Fibroblast of villous mesenchyme (primary cell): ENCODE data around the gene KDM2B. TPM values are rescaled to one million over a fixed set of nuclear protein-coding genes. Genes with fewer than 3 reads are reported as not detected.

Source experiments
- DNase-seq: peaks from one replicate; pipeline ENCODE4 v3.0.0-alpha.2; 2010; ENCODE audit warnings: low read depth
- H3K4me3 ChIP-seq: 2 replicates; pipeline ENCODE4 v1.5.1; 2011; ENCODE audit warnings: low read depth, mild to moderate bottlenecking, low read length
- CTCF ChIP-seq: IDR thresholded peaks from 2 replicates; pipeline ENCODE4 v1.5.1; 2012; ENCODE audit warnings: low read depth, mild to moderate bottlenecking, low read length; ENCODE audit not compliant: insufficient read depth
- total RNA-seq: library from RNA; depleted of rRNA; stranded (reverse); fragments of >200 nt; gene quantifications from 2 replicates; pipeline ENCODE4 v1.2.3, GENCODE V29; 2012

The KDM2B gene
- total RNA-seq, 1 donor: 28.1 TPM

- no peak for TF ChIP-seq CTCF
- DNase-seq: peak; percentile 84
- H3K4me3 ChIP-seq: no peak overlapping the region
Observed at GRCh38 chr12:121530600-121531355, 50.0 kb downstream of the KDM2B start.

GRCh38 chr12:121529184-121529583 is 51.6 kb downstream of the KDM2B start:
- no peak for TF ChIP-seq CTCF
- no peak for DNase-seq
- no peak overlapping the region for H3K4me3 ChIP-seq

- DNase-seq: no peak
- TF ChIP-seq CTCF: no peak
- H3K4me3 ChIP-seq: no peak overlapping the region
Observed at GRCh38 chr12:121525411-121525810, 55.4 kb downstream of the KDM2B start.

- no peak for TF ChIP-seq CTCF
- no peak for DNase-seq
- no peak overlapping the region for H3K4me3 ChIP-seq
Observed at GRCh38 chr12:121524196-121524916, 56.5 kb downstream of the KDM2B start.

GRCh38 chr12:121523741-121524140 is 57.1 kb downstream of the KDM2B start:
- no peak overlapping the region for H3K4me3 ChIP-seq
- no peak for TF ChIP-seq CTCF
- no peak for DNase-seq

GRCh38 chr12:121522971-121523370 is 57.9 kb downstream of the KDM2B start:
- H3K4me3 ChIP-seq: no peak overlapping the region
- no peak for TF ChIP-seq CTCF
- no peak for DNase-seq
